Measurements from ENCODE around the gene EID3.
"Not testable (repeated sequence)": the region's sequence is repeated elsewhere in the genome, so short reads cannot be mapped to it uniquely, and the experiment has no call there.

The EID3 gene

DNA sequence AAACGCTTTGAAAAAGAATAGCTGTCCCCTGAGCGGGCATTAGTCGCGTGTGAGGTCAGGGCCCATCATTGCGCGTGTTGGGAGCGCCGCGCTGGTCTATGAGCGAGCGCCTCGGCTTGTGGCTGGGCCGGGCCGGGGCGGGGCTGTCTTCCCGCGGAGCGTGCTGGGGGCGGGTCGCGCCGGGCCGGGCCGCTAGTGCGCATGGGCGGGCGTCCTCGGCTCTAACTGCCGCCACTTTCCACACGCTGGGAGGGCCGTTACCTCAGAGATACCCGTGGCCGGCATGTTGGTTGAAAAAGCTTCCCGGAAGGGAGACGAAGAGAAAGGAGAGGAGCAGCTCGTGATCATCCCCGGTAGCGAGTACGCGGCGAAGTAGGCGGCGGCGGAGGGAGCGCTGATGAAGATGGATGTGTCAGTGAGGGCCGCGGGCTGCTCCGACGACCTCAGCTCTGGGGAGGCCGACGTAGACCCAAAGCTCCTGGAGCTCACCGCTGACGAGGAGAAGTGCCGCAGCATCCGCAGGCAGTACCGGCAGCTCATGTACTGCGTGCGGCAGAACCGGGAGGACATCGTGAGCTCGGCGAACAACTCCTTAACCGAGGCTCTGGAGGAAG is at the start of gene EID3:
Gene EID3, plus strand, starts transcription at position 202 of the 614 bp plus-strand sequence. Its CDS starts 196 bp downstream, at position 398.
- DNase-seq (ENCODE audit: low spot score), result no peak

DNA sequence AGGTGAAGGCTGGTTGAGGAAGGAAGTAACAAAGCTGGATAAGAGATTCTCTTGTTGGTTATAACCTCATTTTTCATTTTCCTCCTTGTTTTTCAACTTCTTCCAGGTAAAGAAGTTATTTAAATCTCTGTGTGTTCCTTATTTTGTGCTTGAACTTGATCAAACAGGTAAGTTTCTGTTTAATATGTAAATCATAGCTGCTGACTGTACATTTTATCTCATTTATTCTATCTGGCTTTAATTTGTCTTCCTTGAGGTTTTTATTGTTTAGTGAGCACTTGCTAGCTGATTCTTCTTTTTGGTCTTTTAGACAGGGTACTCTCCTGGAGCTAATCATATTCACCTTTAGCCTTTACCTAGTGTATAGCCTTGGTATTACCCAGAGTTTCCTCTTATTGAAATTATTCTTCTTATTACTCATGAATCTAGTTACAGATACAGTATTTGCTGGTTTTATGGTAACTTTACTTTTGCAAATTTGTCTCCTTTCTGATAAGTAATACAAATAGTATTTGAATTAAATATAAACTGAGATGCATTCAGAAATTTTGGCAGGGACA is 45.5 kb upstream of the EID3 start:
- DNase-seq (ENCODE audit: low spot score), result no peak

DNA sequence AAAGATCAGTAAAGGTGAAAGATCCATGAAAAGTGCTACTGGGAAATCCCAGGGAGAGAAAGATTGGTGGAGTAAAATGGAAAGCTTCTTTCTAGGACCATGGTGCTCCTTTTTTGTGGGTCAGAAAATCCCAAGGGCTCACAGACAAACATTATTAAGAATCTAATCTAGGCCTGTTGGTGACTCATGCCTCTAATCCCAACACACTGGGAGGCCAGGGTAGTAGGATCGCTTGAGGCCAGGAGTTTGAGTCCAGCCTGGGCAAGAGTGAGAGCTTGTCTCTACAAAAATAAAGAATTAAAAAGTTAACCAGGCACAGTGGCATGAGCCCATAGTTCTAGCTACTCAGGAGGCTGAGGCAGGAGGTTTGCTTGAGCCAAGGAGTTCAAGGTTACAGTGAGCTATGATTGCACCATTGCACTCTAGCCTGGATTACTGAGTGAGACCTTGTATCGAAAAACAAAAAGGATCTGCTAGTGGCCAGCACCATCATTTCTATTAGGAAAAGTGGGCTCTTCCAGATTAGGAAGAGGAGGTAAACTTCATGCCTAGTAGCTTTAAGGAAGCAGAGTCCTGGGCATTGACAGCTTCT is 45.0 kb upstream of the EID3 start:
- DNase-seq (ENCODE audit: low spot score), result no peak

DNA sequence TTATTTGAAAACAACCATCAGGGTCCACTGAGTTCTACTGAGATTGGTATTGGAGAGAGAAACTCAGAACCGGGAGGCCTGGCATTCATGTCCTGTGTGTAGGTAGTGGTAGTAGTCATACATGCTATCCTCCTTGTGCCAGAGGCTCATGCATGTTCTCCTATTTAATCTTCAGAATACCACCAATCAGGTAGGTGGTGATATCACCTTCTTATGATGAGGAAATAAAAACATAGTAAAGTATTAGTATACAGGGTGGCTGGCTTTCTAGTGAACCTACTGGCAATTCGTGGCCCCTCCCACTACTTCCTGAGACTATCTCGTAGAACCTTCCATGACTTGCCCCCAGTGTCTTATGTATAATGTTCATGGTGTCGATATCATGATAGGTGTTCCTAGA is 40.5 kb upstream of the EID3 start:
- DNase-seq (ENCODE audit: low spot score), result no peak

DNA sequence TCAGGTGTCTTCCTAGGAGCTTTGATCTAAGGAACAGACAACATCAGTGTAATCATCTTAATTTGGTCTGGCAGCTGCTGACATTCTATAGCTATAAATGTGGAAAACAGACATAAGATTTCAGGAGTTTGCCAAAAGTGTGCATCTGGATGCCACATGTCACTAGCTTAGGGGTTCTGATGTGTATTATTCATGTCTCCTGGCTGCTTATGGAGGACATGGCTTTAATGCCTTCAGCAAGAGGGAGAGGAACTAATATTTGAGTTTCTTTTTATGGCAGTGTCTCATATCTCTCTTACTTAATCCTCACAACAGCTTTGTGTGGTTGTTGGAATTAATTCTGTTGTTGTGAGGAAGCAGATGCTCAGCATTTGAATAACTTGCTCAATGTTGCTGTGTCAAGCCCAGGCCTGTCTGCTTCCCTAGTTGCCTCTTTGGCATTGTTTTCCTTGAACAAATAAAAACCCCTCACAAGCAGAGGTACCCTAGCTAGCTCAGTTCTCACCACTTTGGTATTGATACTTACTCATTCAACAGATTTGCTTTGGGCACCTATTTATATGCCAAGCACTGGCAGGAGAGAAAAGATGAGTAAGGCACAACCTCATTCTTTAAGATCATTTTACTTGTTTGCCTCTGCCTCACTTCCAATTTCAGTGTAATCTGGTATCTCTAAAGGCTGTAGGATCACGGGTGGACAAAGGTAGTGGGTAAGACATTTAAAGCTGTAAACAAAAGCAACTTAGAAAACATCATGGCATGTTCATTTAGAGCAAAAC is 39.8 kb upstream of the EID3 start:
- DNase-seq (ENCODE audit: low spot score), result no peak

DNA sequence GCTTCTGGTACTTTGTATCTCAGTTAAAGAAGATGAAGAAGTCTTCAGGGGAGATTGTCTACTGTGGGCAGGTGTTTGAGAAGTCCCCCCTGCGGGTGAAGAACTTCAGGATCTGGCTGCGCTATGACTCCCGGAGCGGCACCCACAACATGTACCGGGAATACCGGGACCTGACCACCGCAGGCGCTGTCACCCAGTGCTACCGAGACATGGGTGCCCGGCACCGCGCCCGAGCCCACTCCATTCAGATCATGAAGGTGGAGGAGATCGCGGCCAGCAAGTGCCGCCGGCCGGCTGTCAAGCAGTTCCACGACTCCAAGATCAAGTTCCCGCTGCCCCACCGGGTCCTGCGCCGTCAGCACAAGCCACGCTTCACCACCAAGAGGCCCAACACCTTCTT is 38.1 kb upstream of the EID3 start:
- not testable (repeated sequence) for DNase-seq (ENCODE audit: low spot score)

DNA sequence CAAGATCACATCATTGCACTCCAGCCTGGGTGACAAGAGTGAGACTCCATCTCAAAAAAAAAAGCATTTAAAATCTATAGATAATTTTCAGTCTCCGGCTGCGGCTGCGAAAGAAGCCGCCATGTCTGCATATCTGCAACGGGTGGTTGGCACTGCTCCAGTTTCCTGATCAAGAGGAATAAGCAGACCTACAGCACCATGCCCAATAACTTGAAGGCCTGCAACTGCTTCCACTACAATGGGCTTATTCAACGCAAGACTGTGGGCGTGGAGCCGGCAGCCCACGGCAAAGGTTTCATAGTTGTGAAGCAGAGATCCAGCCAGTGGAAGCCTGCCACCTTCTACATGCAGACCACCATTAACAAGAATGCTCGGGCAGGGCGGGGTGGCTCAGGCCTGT is 30.6 kb upstream of the EID3 start:
- DNase-seq (ENCODE audit: low spot score), result peak; percentile 73

DNA sequence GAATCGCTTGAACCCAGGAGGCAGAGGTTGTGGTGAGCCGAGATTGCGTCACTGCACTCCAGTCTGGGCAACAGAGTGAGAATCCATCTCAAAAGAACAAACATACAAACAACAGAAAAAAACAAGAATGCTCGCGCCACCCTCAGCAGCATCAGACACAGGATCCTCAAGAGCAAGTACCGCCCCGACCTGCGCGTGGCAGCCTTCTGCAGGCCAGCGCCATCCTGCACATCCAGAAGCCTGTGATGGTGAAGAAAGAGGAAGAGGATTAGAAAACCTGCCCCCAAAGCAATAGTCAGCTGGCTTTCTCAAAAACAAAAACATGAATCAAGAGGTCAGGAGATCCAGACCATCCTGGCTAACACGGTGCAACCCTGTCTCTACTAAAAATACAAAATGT is 30.0 kb upstream of the EID3 start:
- no peak for DNase-seq (ENCODE audit: low spot score)

DNA sequence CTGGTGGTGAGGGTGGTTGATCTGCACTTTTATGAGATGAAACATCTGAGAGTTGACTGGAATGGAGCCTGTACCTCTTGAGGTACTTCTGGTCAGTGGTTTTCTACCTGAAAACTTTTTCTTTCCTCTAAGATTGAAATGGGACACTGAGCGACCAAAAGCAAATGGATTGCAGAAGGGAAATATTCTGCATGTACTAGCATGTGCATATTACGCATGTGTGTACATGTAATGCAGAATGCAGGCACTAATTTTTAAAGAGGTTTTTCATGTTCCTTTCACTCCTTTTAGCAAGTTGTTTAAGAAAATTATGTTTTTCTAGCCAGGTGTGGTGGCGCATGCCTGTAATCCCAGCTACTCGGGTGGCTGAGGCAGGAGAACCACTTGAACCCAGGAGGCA is 28.7 kb upstream of the EID3 start:
- DNase-seq (ENCODE audit: low spot score), result no peak

DNA sequence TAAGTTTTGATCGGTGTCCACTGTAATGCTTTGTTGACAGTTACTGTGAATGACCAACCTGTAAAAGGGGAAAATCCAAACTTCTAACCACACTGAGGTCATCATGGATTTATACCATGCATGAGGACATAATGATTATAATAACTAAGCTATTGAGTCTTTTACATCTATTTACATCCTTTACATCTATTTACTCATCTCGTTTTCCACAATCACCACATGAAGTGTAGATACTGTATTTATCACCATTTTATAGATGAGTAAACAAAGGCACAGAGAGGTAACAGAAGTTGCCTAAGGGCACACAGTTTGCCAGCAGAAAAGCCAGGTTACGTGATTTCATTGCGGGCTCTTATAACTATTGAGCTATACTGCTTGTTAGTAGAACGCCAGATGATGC is 27.9 kb upstream of the EID3 start:
- DNase-seq (ENCODE audit: low spot score), result no peak

DNA sequence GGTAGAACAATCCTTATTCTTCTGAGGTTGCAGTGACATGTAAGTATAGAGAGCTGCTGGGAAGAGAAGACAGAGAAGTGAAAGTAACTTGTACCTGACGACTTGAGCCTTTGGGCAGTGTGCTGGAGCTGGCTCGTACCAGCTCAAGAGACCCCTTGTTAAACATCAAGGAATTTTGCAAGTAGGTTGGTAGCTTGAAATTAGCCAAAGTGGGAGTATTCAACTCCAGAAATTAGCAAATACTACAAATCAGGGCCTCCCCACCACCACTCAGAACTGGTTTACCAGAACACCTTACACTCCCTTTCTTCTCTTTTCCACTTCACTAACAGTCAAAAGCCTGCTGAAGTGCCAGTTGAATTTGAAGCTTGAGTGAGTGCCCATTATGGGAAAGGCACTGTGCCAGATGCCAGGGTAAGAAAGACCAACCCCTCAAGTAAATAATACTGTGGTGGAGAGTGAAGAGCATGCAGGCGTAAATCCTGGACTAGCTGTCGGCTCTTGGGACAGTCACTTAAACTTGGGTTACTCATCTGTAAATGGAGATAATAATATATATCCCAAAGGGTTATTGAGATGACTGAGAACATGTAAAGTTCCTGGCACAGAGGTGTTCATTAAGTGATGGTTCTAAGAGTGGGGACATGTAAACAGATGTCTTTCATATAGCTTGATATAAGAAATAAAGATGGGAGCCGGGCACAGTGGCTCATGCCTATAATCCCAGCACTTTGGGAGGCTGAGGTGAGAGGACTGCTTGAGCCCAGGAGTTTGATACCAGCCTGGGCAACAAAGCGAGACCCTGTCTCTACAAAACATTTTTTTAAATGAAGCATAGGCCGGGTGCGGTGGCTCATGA is 27.0 kb upstream of the EID3 start:
- DNase-seq (ENCODE audit: low spot score), result no peak

DNA sequence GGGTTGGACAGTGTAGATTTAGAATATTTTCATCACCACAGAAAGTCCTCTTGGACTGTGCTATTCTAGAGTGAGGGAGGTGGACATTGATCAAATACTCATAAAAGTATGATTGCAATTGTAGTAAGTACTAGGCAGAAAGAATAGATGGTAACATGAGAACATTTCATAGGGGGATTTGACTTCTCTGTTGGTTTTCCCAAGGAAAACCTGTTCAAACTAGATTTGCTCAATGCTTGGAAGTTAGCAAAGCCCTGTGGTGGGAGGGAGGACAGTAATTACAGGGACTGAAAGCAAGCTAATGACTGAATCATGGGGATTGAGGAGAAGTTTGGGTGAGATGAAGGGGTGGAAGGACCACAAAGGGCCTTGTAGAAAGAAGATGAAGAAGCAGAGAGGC is 24.4 kb upstream of the EID3 start:
- no peak for DNase-seq (ENCODE audit: low spot score)

DNA sequence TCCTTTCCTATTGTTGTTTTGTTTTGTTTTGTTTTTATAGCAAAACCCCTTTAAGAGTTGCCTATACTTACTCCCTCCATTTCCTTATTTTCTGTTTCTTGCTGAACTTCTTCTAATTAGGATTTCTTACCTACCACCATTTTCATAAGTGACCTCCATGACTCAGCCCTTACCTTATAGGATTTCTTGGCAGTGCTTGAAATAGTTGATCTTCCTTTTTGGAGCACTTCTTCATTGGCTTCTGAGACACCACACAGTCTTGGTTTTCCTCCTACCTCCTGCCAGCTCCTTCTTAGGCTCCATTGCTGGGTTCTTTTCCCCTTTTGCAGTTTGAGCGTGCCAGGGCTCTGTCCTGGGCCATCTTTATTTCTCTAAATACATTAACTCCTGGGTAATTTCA is 23.4 kb upstream of the EID3 start:
- DNase-seq (ENCODE audit: low spot score), result no peak

DNA sequence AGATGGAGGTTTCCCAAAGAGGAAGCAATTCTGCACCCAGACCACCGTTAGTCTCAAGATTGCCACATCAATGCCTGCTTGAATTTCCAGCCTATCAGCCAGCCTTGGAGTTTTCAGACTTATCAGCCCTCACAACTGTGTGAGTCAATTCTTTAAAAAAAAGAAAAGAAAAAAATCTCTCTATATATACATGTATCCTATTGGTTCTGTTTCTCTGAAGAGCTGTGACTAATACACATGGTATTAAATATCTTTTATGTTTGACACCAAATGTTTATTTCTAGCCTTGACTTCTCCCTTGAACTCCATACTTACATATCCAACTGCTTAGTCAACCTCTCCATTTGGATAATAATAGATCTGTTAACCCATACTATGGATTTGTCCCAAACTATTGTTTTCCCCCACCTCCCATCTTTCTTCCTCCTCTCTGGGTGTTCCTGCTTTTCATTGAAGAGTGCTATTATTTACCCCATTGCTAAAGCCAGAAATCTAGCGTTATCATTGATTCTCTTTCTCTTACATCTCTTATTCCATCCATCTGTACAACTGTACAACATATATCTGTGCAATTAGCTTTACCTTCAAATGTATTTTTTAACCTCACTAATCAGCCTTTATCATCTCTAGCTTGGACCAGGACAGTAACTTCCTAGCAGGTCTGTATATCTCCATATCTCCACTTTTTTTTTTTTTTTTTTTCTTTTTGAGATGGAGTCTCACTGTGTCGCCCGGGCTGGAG is 22.7 kb upstream of the EID3 start:
- DNase-seq (ENCODE audit: low spot score), result peak; percentile 63

DNA sequence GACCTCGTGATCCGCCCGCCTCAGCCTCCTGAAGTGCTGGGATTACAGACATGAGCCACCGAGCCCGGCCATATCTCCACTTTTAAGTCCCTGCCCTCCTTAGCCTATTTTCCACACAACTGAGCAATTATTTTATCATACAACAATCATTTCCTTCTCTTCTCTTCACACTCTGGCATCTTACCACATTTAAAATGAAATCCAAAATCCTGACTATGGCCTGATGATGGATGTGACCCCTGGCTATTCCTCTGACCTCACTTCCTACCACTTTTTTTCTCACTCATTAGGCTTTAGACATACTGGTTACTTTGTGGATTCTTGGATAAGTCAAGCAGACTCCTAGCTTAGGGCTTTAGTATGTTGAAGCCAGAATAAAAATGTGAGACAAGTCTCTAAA is 21.9 kb upstream of the EID3 start:
- DNase-seq (ENCODE audit: low spot score), result no peak

DNA sequence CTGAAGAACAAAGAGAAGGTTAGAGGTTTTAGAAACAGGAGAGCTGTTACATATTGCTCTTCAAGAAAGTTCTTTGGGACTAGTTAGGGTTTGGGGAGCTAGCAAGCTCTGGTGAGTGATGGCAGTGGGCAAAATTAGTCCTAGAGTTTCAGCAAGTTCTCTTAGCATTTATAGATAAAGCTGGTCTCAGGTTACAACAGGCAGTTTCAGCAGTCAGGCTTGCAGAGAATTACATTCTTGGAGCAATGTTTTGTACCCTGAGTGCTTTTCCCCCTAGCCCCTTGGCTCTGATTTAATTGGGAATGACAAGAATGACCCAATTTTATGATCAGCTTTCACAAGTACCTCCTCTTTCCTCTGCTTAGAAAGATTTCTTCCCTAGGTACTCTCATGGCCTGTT is 21.4 kb upstream of the EID3 start:
- DNase-seq (ENCODE audit: low spot score), result no peak

DNA sequence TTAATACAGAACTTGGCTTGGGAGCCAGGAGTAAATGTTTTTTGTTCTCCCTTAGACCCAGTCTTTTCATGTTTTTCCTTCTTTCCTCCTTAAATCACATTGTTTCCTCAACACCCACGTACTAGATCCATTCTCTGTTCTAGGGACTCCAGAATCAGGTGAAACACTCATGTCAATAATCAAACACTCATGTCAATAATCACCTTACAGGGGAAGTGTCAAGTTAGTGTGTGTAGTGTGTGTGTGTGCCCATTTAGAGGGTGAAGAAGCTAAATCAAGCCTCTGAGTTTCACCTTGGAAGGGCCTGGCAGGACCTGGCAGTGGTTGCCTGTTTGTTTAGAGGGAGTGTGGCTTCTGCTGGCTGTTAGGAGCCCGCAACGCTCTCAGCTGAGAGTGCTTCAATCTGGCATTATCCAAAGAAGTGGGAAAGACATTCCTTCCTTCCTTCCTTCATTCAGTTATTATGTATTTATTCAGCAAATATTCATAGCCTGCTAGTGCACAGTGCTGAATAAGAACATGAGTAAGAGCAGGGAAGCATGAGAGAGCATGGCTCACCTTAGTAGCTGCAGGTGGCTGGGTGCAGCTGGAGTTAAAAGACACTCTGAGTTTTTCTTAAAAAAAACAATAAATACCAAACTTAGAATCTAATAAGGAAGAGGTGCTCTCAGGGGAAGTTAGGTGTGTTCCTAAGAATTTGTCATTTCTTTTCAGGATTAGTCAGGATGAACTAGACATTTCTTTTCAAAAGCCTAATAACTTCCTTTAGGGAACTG is 17.6 kb upstream of the EID3 start:
- no peak for DNase-seq (ENCODE audit: low spot score)

DNA sequence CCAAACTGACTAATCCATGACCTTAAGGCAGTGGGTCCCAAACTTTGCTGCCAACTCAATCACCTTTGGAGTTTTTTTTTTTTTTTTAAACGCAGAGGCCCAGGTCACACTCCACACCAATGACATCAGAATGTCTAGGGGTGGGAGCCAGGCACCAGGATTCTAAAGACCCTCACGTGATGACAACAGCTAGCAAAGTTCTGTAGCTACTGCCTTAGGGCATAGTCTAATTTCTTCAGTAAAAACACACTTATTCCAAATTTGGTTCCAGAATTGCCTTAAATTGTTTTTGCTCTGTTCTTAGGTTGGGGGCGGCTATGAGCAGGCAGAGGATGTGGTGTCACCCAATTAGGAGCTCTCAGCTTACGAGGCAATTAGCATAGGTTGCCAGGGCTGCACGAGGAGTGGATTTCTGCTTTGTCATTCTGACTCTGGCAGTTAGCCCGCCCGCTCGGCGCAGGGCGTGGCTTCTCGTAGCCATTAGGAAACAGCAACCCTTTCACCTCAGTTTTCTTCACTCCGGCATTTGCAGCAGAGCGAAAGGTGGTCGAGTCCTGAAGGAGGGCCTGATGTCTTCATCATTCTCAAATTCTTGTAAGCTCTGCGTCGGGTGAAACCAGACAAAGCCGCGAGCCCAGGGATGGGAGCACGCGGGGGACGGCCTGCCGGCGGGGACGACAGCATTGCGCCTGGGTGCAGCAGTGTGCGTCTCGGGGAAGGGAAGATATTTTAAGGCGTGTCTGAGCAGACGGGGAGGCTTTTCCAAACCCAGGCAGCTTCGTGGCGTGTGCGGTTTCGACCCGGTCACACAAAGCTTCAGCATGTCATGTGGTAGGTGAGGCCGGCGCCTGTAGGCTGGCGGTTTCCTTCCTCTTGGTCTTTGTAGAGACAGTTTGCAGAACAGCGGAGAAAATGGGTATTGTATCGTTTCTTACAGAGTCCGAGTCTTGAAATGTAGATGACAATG is 16.7 kb upstream of the EID3 start:
- peak; percentile 95 for DNase-seq (ENCODE audit: low spot score)

DNA sequence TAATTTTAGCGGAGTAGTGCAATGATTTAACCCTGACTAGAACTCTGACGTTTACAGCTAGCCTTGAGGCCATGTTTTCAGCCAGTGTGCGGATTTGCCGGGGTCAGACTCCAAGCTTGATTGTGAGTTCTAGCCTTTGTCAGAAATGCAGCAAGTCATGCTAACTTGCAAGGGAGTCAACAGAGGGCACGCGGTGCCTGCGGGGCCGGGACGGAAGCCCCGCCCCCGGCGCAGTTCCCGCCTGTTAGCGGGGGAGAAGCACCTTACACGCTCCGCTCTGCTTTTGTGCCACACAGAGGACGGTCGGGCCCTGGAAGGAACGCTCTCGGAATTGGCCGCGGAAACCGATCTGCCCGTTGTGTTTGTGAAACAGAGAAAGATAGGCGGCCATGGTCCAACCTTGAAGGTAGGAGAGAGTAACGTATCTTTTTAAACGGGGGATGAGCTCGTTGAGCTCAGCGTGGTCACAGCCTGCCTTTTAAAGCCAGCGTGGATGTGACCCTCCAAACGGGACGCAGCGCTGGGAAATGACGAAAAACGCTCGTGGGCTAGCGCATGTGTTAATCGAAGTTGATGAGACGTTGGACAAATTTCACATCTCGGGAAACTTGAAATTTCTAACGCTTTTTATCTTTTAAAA is 14.8 kb upstream of the EID3 start:
- DNase-seq (ENCODE audit: low spot score), result peak; percentile 90
